IPS DF 6.9 (cell line): Measurements from ENCODE around the gene COL18A1.
"Not testable (repeated sequence)": the region's sequence is repeated elsewhere in the genome, so short reads cannot be mapped to it uniquely, and the experiment has no call there.

Source experiments
- DNase-seq: peaks from one replicate; pipeline ENCODE4 v3.0.0-alpha.2; 2013; ENCODE audit warnings: low read depth, low spot score
- H3K27ac ChIP-seq: one replicate; pipeline ENCODE4 v1.5.1; 2013; ENCODE audit warnings: low read length, control low read depth
- H3K27me3 ChIP-seq: 2 replicates; pipeline ENCODE4 v1.6.1; 2013; ENCODE audit warnings: mild to moderate bottlenecking, low read length; ENCODE audit not compliant: control insufficient read depth, insufficient read depth
- H3K36me3 ChIP-seq: 2 replicates; pipeline ENCODE4 v1.6.1; 2013; ENCODE audit warnings: low read length; ENCODE audit not compliant: control insufficient read depth, insufficient read depth
- H3K4me1 ChIP-seq: 2 replicates; pipeline ENCODE4 v1.6.1; 2013; ENCODE audit warnings: low read length; ENCODE audit not compliant: control insufficient read depth, insufficient read depth
- H3K4me3 ChIP-seq: 2 replicates; pipeline ENCODE4 v1.5.1; 2013; ENCODE audit warnings: mild to moderate bottlenecking, low read length
- H3K9me3 ChIP-seq: 2 replicates; pipeline ENCODE4 v1.6.1; 2013; ENCODE audit warnings: low read length, inconsistent platforms; ENCODE audit not compliant: control insufficient read depth, insufficient read depth
- WGBS: extraction: QIAGEN DNeasy Blood & Tissue Kit; methylation state at CpG from one replicate; pipeline ENCODE4 v1.1.7; 2013; ENCODE audit warnings: mixed read lengths, missing lambda C conversion rate; ENCODE audit not compliant: insufficient read length, insufficient coverage; 5-methylcytosine and 5-hydroxymethylcytosine counted together

COL18A1 gene

DNA sequence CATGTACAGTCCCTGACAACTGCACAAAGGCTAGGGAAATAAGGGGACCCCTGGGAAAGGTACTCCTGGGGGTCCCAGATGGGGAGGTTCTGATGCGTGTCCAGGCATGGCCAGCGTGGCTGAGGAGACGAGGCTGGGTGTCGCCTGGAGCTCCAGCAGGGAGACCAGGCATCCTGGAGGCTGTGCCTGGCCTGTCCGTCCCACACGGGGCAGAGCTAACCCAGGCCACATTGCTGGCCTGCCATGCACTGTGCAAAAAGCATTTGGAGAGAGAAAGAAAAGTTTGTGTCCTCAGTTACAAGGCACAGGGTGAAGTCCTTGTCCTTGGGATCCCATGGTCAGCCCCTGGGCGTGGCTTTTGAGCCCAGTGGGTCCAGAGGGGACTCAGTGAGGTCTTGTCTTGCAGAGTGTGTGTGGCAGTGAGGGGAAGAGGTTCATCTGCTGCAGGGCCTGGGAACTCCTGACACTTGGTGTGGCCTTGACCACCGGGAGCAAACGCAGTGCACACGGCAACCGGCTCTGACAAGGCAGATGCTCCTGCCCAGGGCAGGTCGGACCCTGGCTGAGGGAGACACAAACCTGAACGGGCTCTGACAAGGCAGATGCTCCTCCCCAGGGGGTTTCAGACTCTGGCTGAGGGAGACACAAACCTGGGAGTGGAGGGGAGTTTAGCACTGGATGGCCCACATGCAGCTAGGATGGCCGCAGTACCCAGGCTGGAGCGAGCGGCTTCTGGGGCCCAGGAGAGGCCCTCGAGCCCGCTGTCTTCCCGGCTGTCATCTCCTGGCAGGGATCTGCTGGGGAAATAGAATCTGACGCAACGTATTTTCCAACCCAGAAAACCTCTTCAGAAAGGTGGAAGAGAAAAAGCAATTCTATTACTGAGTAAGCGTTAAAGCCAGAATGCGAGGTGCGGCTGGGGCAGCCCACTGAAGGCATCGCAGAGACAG is 37.3 kb upstream of the COL18A1 start:
- no peaks in the 10 kb centered on the region for H3K9me3 ChIP-seq
- WGBS, result no CpG with 5 or more reads among the region's 25 CpGs
- DNase-seq, result no peak

DNA sequence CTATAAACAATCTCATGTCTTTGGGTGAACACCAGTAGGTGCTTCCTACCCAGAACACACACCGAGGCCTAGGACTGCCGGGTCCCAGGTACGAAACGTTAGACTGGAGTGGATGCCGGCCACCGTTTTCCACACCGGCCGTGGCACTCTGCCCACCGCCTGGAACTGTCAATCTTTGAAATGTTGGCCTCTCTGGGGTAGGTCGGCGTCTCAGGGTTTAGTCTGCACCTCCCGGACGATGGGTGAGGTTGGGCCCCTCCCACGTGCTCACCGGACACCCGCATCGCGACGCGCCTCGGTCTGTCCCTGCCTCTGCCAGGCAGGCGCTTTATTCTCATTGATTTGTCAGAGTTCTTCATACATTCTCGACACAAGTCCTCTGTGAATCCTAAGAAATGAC is 35.9 kb upstream of the COL18A1 start:
- not testable (repeated sequence) for DNase-seq, H3K27ac ChIP-seq, H3K27me3 ChIP-seq, H3K4me3 ChIP-seq, H3K4me1 ChIP-seq, H3K9me3 ChIP-seq, H3K36me3 ChIP-seq
- no CpG with 5 or more reads among the region's 23 CpGs for WGBS

More for the DNA sequence above, 37.3 kb upstream of the COL18A1 start:
- Histone ChIP-seq H3K36me3 (no peaks in the 10 kb centered on the region), H3K27me3 (no peaks in the 10 kb centered on the region), H3K4me3 (no peak overlapping the region), H3K27ac (no peak overlapping the region), H3K4me1 (peaks cover 3% of the 10 kb centered on the region; the same call in 1 of the 2 replicates)

DNA sequence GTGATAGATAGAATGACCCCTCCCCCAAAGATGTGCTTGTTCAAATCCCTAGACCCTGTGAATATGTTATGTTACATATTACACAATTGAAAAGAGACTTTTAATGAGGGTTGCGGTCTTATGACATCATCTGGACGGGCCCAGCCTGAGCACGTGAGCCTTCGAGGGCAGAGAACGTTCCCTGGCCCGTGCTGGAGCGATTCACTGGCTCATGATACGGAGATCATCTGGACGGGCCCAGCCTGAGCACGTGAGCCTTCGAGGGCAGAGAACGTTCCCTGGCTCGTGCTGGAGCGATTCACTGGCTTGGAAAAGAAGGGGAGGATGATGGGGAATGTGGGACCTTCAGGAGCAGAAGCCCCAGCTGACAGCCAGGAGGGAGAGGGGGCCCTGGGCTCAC is 34.4 kb upstream of the COL18A1 start:
- H3K27ac ChIP-seq, result no peak overlapping the region
- no CpG with 5 or more reads among the region's 14 CpGs for WGBS
- H3K36me3 ChIP-seq, result no peaks in the 10 kb centered on the region
- peaks cover 3% of the 10 kb centered on the region; the same call in 1 of the 2 replicates for H3K4me1 ChIP-seq
- no peaks in the 10 kb centered on the region for H3K9me3 ChIP-seq
- H3K27me3 ChIP-seq, result no peaks in the 10 kb centered on the region
- H3K4me3 ChIP-seq, result no peak overlapping the region
- no peak for DNase-seq

DNA sequence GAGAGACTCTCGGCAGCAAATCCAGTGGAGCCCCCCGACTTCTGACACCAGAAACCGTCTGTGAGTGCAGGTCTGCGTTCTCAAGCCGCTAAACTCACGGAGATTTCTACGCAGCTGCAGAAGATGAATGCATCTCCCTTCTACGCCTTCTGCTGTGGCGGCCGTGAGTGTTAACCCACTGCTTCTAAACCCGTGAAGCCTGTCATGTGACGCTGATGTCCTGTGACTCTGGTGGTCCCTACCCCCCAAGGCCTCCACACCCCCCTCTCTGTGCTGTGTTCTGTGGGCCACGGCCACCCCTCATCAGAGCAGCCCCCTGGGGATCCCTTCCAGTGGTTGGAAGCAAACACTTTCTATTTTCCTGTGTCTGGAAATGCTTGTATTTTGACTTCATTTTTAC is 33.9 kb upstream of the COL18A1 start:
- no peak for DNase-seq
- peaks cover 3% of the 10 kb centered on the region; the same call in 1 of the 2 replicates for H3K4me1 ChIP-seq
- WGBS, result no CpG with 5 or more reads among the region's 13 CpGs

DNA sequence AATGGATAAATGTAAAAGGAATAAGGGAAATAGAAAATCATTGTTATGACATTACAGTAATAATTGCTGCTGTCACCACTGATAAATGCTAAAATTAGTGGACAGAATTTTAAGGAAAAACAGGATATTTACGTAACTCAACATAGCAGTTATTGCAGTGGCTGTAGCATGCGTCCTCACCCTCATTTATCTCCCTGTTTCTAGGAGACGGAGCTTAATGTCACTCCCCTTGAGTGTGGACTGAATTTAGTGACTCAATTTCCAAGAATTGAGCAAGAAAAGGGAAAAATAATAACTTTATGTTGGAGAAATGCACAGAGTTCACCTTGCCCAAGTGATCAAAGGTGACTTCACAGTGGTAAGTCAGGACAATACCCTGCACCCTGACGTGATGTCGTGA is 33.3 kb upstream of the COL18A1 start:
- WGBS, result no CpG with 5 or more reads among the region's 5 CpGs
- no peaks in the 10 kb centered on the region for H3K27me3 ChIP-seq
- H3K9me3 ChIP-seq, result no peaks in the 10 kb centered on the region
- H3K36me3 ChIP-seq, result no peaks in the 10 kb centered on the region
- no peak for DNase-seq
- no peak overlapping the region for H3K4me3 ChIP-seq
- peaks cover 3% of the 10 kb centered on the region; the same call in 1 of the 2 replicates for H3K4me1 ChIP-seq
- no peak overlapping the region for H3K27ac ChIP-seq

More for the DNA sequence above, 33.9 kb upstream of the COL18A1 start:
- Histone ChIP-seq H3K36me3 (no peaks in the 10 kb centered on the region), H3K27ac (no peak overlapping the region), H3K9me3 (no peaks in the 10 kb centered on the region), H3K4me3 (no peak overlapping the region), H3K27me3 (no peaks in the 10 kb centered on the region)

DNA sequence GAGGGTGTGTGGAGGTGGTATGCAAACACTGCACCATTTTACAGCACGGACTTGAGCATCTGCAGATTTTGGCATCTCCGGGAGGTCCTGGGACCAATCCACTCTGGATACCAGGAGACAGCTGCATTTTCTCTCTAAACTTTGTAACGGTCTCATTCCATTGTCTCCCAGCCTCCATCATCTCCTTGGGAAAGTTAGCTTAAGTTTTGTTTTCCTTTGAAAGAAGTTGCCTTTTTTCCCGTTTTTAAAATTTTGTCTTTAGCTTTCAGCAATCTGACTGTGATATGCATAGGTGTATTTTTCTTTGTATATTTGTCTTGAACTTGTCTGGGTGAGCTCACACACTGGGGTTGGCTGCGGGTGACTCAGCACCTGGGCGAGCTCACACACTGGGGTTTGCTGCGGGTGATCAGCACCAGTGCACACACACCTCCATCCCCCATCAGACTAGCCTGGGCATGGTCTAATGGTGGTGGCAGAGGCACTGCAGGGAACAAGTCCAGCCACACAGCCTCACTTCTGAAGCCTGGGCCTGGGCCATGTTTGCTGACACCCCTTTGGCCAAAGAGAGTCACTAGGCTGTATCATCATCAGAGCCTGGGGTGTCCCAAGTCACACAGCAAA is 32.1 kb upstream of the COL18A1 start:
- no peak for DNase-seq
- WGBS, result no CpG with 5 or more reads among the region's 7 CpGs
- Histone ChIP-seq H3K4me1 (no peaks in the 10 kb centered on the region; the same call in 1 of the 2 replicates), H3K36me3 (no peaks in the 10 kb centered on the region), H3K9me3 (no peaks in the 10 kb centered on the region; the same call in 1 of the 2 replicates), H3K27me3 (no peaks in the 10 kb centered on the region), H3K27ac (no peak overlapping the region), H3K4me3 (no peak overlapping the region)

DNA sequence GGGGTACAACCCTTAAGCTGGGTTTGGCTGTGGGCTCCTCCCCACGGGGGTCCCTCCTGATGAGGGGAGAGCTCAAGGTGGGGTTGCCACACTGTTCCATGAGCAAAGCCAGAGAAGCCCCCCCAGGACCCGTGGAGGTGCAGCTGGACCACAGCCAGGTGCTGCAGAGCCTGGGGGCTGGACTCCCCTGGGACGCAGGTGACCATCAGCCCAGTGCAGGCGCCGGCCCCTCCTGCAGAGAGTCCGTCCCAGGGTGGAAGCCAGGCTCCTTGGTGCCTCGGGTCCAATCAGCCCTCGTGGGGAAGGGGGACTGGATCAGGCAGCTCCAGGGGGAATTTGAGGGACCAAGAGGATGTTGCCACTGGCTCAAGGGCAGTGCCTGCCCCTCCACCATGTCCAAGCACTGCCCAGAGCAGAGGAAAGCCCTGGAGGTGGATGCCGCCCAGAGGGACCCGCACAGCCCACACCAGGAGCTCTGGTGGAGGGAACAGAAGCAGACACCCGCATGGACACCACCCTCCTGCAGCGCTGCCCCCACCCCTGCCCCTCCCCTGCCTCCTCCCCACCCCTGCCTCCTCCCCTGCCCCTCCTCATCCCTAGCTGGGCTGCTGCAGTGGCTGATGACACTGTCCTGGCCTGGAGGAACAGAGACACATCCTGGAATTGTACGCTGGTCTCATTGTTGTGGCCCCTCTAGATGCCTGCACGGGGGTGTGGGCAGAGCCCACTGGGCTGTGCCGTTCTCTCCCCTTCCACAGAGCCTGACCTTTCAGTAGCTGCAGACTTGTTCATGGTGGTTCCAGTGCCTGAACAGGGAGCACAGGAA is 30.8 kb upstream of the COL18A1 start:
- Histone ChIP-seq H3K9me3 (no peaks in the 10 kb centered on the region; the same call in 1 of the 2 replicates), H3K27me3 (no peaks in the 10 kb centered on the region), H3K4me1 (peaks cover 2% of the 10 kb centered on the region), H3K36me3 (no peaks in the 10 kb centered on the region), H3K4me3 (no peak overlapping the region), H3K27ac (no peak overlapping the region)
- DNase-seq, result no peak
- no CpG with 5 or more reads among the region's 15 CpGs for WGBS

DNA sequence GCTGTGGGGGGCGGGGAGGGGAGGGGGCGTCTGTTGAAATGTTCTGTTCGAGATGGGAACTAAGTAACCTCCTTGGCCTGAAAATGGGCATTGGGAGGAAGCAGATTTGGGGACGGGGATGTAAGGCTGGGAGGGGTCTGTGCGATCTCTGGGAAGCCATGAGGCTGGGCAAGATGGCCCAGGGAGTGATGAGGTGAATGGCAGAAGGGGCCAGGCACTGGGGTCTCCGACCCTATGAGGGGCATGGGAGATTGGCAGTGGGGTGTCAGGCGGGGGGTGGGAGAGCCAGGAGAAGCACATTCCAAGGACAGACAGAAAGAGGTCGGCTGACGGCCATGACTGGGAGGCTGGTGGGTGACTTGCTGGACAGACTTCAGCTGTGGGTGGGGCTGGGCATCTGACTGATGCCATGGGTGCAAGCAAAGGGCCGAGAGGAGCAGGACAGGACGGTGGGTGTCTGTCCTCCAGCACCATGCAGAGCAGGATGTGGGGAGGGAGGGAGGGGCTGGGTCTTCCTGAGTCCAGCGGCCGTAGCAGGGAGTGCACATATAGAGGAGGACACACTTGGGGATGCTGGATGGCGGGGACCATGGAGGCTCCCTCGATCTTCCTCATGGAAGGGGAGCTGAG is 30.0 kb upstream of the COL18A1 start:
- Histone ChIP-seq H3K4me3 (no peak overlapping the region), H3K4me1 (peaks cover 3% of the 10 kb centered on the region), H3K27ac (no peak overlapping the region), H3K9me3 (no peaks in the 10 kb centered on the region; the same call in 1 of the 2 replicates), H3K36me3 (no peaks in the 10 kb centered on the region), H3K27me3 (no peaks in the 10 kb centered on the region)
- no CpG with 5 or more reads among the region's 15 CpGs for WGBS
- no peak for DNase-seq

DNA sequence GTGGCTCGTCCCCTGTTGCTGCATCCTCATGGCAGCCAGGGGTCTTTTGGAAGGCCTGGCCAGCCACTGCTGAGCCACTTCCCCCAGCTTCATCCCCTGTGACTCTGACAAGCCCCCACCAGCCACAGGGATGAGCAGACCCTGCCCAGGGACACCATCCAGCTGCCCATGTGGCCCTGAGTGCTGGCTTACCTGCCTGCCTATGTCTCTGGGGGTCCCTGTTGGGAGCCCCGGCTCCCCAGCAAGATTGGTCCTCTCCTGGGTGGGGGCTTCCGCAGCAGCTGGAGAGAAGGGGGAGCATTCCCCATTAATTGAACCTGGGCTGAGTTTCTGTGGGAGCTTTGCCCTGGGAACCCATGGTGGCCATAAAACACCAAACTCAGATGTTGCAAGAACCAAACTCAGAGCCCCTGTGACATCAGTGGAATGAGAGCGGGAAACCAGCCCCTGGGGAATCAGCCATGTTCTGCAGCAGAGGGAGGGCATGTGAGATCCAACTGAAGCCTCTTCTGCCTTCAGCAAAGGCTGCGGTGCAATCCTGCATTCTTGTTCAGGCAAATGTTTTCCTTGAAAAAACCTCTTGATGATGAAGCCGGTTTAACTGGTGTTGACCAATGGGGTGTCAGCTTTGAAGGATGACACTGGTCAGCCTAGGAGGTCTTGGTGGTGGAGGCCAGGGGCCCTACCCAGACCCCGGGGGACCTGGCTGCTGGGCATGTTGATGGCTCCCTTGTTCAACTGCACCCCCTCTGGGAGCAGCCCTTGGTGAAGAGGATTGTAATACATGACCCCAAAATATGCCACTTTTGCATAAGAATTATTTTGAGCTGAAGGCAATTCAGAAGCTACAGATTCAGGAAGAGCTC is 28.3 kb upstream of the COL18A1 start:
- Histone ChIP-seq H3K36me3 (no peaks in the 10 kb centered on the region), H3K27ac (no peak overlapping the region), H3K27me3 (no peaks in the 10 kb centered on the region), H3K9me3 (no peaks in the 10 kb centered on the region; the same call in 1 of the 2 replicates), H3K4me1 (peaks cover 3% of the 10 kb centered on the region), H3K4me3 (no peak overlapping the region)
- no CpG with 5 or more reads among the region's 7 CpGs for WGBS
- DNase-seq, result no peak
